ENCODE results near the gene PLK1. TPM values are rescaled to one million over a fixed set of nuclear protein-coding genes. Genes with fewer than 3 reads are reported as not detected.

PLK1 gene
- total and polyA plus RNA-seq, 2 of the 13 experiments (the other 11 are each of a cell fraction or from before 2014, with no cell fraction given) = 71.5 to 76.3 TPM

DNA sequence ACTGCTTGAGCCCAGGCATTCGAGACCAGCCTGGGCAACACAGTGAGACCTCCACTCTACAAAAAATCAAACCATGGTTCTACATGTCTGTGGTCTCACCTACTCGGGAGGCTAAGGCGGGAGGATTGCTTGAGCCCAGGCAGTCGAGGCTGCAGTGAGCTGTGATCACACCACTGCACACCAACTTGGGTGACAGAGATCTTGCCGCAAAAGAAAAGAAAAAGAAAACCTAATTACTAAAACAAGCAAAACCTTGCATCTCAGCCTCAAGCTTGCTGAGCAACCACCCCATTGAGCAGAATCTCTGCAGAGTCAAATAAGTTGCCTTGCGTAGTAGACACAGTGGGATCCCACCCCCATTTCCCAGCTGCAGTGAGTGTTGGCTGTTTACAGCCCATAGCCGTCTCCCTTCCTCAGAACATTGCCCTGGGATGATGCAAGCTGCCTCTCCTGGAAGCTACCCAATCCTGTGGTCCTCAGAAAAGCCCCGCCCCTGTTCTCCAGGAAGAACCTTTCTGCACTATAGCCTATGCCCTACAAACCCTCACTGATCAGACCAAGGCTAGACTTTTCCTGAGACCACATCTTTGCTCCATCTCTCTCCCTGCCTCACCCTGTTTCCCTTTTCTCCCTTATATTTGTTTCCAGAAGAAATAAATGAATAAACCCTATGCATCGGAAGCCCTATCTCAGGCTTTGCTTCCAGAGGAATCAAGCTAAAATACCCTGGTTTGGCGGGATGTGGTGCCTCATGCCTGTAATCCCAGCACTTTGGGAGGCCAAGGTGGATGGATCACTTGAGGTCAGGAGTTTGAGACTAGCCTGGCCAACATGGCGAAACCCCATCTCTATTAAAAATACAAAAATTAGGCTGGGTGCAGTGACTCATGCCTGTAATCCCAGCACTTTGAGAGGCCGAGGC lies 51.1 kb downstream of the PLK1 start (continued):
- TF ChIP-seq NR2F1 (CRISPR knock-in tag; IDR thresholded peaks at IDR 0.05) (no peak), PHF20 (CRISPR knock-in tag; IDR thresholded peaks at IDR 0.05) (0 out of 2 replicates have a peak, but pooled peaks have one; percentile 47), PHB2 (IDR thresholded peaks at IDR 0.05; ENCODE audit: partially characterized antibody) (no peak), MXD4 (CRISPR knock-in tag; IDR thresholded peaks at IDR 0.05) (no peak), PPARG (CRISPR knock-in tag; conservative IDR thresholded peaks at IDR 0.05) (0 out of 2 replicates have a peak, but pooled peaks have one; percentile 42), ZKSCAN5 (CRISPR knock-in tag; IDR thresholded peaks at IDR 0.05) (no peak), ARNTL (CRISPR knock-in tag; IDR thresholded peaks at IDR 0.05) (no peak), RXRB (CRISPR knock-in tag; IDR thresholded peaks at IDR 0.05; ENCODE audit: borderline replicate concordance) (0 out of 2 replicates have a peak, but pooled peaks have one; percentile 59), ZNF124 (CRISPR knock-in tag; IDR thresholded peaks at IDR 0.05) (no peak), STAT5B (CRISPR knock-in tag; IDR thresholded peaks at IDR 0.05) (no peak), ZNF616 (CRISPR knock-in tag; IDR thresholded peaks at IDR 0.05; ENCODE audit: low read depth) (no peak), ZFAT (CRISPR knock-in tag; conservative IDR thresholded peaks at IDR 0.05) (no peak)
- TF ChIP-seq, protein P1, sequence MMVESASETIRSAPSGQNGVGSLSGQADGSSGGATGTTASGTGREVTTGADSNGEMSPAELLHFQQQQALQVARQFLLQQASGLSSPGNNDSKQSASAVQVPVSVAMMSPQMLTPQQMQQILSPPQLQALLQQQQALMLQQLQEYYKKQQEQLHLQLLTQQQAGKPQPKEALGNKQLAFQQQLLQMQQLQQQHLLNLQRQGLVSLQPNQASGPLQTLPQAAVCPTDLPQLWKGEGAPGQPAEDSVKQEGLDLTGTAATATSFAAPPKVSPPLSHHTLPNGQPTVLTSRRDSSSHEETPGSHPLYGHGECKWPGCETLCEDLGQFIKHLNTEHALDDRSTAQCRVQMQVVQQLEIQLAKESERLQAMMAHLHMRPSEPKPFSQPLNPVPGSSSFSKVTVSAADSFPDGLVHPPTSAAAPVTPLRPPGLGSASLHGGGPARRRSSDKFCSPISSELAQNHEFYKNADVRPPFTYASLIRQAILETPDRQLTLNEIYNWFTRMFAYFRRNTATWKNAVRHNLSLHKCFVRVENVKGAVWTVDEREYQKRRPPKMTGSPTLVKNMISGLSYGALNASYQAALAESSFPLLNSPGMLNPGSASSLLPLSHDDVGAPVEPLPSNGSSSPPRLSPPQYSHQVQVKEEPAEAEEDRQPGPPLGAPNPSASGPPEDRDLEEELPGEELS (CRISPR knock-in tag; IDR thresholded peaks at IDR 0.05) = 0 out of 2 replicates have a peak, but pooled peaks have one; percentile 17
- TF ChIP-seq, protein P2, sequence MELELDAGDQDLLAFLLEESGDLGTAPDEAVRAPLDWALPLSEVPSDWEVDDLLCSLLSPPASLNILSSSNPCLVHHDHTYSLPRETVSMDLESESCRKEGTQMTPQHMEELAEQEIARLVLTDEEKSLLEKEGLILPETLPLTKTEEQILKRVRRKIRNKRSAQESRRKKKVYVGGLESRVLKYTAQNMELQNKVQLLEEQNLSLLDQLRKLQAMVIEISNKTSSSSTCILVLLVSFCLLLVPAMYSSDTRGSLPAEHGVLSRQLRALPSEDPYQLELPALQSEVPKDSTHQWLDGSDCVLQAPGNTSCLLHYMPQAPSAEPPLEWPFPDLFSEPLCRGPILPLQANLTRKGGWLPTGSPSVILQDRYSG (CRISPR knock-in tag; IDR thresholded peaks at IDR 0.05) = no peak
- TF ChIP-seq, protein P3, sequence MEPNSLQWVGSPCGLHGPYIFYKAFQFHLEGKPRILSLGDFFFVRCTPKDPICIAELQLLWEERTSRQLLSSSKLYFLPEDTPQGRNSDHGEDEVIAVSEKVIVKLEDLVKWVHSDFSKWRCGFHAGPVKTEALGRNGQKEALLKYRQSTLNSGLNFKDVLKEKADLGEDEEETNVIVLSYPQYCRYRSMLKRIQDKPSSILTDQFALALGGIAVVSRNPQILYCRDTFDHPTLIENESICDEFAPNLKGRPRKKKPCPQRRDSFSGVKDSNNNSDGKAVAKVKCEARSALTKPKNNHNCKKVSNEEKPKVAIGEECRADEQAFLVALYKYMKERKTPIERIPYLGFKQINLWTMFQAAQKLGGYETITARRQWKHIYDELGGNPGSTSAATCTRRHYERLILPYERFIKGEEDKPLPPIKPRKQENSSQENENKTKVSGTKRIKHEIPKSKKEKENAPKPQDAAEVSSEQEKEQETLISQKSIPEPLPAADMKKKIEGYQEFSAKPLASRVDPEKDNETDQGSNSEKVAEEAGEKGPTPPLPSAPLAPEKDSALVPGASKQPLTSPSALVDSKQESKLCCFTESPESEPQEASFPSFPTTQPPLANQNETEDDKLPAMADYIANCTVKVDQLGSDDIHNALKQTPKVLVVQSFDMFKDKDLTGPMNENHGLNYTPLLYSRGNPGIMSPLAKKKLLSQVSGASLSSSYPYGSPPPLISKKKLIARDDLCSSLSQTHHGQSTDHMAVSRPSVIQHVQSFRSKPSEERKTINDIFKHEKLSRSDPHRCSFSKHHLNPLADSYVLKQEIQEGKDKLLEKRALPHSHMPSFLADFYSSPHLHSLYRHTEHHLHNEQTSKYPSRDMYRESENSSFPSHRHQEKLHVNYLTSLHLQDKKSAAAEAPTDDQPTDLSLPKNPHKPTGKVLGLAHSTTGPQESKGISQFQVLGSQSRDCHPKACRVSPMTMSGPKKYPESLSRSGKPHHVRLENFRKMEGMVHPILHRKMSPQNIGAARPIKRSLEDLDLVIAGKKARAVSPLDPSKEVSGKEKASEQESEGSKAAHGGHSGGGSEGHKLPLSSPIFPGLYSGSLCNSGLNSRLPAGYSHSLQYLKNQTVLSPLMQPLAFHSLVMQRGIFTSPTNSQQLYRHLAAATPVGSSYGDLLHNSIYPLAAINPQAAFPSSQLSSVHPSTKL (CRISPR knock-in tag; IDR thresholded peaks at IDR 0.05) = 0 out of 2 replicates have a peak, but pooled peaks have one; percentile 12
- TF ChIP-seq, protein P4, sequence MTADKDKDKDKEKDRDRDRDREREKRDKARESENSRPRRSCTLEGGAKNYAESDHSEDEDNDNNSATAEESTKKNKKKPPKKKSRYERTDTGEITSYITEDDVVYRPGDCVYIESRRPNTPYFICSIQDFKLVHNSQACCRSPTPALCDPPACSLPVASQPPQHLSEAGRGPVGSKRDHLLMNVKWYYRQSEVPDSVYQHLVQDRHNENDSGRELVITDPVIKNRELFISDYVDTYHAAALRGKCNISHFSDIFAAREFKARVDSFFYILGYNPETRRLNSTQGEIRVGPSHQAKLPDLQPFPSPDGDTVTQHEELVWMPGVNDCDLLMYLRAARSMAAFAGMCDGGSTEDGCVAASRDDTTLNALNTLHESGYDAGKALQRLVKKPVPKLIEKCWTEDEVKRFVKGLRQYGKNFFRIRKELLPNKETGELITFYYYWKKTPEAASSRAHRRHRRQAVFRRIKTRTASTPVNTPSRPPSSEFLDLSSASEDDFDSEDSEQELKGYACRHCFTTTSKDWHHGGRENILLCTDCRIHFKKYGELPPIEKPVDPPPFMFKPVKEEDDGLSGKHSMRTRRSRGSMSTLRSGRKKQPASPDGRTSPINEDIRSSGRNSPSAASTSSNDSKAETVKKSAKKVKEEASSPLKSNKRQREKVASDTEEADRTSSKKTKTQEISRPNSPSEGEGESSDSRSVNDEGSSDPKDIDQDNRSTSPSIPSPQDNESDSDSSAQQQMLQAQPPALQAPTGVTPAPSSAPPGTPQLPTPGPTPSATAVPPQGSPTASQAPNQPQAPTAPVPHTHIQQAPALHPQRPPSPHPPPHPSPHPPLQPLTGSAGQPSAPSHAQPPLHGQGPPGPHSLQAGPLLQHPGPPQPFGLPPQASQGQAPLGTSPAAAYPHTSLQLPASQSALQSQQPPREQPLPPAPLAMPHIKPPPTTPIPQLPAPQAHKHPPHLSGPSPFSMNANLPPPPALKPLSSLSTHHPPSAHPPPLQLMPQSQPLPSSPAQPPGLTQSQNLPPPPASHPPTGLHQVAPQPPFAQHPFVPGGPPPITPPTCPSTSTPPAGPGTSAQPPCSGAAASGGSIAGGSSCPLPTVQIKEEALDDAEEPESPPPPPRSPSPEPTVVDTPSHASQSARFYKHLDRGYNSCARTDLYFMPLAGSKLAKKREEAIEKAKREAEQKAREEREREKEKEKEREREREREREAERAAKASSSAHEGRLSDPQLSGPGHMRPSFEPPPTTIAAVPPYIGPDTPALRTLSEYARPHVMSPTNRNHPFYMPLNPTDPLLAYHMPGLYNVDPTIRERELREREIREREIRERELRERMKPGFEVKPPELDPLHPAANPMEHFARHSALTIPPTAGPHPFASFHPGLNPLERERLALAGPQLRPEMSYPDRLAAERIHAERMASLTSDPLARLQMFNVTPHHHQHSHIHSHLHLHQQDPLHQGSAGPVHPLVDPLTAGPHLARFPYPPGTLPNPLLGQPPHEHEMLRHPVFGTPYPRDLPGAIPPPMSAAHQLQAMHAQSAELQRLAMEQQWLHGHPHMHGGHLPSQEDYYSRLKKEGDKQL (CRISPR knock-in tag; IDR thresholded peaks at IDR 0.05; ENCODE audit: low read depth) = no peak

Data from HepG2 (cell line).